ENCODE measurements around the gene TAOK3.
"Not testable (repeated sequence)": the region's sequence is repeated elsewhere in the genome, so short reads cannot be mapped to it uniquely, and the experiment has no call there.

TAOK3 gene

DNA sequence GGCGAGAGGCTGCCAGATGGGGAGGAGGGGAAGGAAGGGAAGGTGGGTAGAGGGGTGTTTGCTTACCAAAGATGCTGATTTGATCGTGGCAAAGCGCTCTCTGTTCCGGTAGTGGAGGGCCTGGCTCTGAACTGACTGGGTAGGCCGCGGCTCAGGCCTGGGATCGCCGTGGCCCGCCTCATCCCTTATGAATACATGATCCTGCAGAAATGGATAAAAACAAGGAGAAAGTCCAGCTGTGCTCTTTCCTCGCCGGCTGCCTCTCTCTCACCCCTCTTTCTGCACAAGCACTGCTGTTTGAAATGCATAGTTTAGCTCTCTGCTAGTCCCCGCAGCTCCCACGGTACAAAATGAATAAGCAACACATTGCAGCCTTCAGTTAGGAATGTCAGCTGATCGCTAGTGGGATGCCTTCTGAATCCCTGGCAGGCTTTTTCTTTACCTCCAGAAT, 182.9 kb downstream of the TAOK3 start:
- no peak for DNase-seq

DNA sequence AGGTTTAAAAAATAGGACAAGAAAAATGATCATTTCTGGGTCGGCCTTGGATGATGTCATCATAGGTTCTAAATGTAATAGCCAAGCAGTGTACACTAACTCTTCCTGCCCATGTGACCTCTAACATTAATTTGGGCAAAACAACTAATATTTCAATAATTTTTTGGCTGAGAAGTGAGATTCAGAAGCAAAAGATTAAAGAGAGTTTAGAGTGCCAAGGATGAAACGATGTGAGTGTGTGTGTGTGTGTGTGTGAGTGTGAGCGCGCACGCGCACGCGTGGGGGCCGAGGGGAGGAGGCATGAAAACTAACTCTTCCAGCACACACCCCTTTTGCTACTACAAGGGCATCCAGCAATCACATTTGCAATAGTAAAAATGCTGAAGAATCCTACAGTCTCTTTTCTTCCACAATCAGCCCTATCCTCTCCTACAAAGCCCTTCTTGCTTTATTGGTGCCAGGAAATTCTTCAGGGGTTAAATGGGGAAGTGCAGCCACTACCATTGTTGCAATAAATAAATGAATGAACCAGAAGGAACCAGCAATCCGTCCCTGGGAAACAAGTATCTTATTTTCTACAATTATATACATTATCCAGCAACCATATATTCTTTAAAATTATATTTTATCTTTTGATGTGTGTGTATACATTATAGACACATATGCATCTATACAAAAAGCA, 183.9 kb downstream of the TAOK3 start:
- DNase-seq: peak; percentile 16

DNA sequence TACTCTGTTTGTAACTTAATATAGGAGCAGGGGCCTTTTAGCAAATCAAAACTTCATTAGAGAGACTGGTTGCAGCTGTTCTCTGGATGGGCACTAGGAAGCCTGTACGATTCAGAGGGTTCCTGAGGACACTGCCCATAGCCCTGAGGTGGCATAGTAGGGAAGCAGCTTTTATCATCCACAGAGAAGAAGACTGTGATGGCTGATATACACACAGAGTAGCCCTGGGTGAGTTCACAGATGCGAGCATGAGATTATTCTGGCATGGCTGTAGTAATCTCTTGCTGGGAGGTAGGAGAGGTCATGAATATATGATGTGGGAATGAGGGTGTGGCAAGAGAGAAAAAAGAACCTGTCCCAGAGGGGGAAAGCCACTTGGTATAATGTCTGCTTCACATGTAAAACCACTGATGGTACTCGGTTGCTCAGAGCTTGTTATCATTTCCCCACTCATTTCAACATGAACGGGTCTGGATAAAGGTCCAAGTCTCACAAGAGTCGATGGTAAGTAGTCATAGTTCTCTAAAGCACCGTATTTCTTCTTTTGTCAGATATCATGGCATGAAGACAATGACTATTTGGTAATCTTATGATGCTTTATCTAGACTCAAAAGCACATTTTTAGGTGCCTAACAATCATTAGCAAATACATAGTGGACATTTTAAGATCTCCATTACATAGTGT, 184.8 kb downstream of the TAOK3 start:
- DNase-seq: no peak

DNA sequence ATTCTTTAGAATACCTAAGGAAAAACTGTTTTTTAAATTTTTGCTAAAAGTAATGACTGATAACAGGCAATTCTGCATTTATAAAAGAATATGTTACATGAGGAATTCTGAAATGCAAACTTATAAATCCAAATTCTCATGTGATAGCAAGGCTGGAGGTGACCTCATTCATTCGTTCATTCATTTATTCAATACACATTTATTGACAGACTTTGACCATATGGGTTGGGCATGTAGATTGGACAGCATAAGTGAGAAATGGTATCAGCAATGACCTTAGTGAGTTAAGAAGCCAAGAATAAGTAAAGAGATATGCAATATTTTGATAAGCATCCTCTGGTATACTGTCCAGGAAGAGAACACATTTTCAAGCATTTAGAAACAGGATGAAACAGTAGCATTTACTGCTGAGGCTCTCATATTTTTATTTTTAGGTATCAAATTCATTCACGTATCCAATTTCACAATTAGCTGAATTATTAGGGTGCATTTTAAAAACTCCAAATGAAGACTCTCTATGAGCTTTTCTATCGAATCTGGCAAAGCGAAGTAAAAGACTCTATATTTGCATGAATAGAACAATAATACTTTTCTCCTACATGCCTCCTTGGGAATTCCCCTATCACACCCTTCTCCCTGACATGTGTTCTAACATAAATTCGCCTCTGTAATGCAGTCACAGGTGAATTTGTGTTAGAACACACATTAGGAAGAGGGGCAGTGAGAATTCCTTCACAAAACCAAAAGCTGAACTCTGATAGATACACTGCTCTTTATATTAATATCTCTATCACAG, 186.9 kb downstream of the TAOK3 start:
- no peak for DNase-seq

DNA sequence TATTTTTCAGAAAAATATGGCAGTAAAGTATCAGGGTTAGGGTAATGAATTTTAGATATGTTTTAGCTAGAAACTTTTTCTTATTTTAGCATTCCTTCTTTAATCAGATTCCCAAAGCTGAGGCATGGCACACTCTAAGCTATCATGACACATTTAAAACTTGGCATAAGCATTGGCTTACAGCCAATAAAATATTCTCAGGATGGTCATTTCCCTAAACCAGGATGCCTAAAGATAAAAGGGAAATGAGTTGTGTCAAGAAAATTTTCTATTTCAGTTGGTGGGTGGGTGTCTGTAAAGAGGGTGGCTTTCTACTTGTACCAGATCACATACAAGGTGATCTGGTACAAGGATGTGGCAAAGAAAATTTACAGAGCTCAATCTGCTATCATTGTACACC, 189.0 kb downstream of the TAOK3 start:
- DNase-seq: peak; percentile 12

DNA sequence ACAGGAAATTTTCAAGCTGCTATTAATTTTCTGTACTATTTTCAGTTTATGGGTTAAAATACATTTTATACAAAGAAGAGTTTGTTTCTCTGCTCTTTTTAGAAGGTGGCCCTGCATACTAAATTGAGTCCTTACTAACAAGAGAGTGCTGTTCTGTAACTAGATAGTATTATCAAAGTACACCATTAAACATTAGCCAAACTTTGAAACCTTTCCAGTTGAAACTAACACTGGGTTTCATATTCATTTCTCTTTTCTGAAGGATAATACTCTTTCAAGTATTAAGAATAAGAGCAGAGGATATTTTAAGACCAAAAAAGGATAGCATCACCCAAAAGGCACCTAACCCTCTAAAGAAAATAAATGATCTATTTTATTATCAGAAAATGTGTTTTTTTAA, 189.6 kb downstream of the TAOK3 start:
- no peak for DNase-seq

DNA sequence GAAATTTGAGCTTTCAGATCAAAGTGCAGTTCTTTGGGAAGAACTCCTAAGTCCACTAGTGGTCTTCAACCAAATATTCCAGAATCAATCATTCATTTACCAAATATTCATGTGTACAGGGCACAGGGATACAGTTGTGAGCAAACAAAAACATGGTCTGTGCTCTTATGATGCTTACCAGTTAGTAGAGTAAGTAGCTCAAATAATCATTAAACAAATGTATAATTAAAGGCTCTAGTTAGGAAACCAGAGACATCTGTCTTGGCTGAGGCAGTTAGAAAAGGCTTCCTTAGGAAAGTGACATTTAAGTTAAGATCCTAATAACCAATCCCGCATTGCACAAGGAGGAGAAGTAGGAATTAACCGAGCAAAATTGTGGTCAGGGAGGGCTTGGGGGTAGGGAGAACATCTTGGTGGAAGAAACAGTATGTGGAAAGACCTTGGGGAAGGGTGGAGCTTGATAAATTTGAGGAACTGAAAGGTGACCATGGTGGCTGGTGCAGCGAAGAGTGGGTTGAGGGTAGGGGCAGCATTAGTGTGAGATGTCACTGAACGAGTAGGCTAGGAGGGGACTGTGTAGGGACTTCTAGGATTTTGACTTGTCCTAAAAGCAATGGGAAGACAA, 196.8 kb downstream of the TAOK3 start:
- DNase-seq: peak; percentile 99

DNA sequence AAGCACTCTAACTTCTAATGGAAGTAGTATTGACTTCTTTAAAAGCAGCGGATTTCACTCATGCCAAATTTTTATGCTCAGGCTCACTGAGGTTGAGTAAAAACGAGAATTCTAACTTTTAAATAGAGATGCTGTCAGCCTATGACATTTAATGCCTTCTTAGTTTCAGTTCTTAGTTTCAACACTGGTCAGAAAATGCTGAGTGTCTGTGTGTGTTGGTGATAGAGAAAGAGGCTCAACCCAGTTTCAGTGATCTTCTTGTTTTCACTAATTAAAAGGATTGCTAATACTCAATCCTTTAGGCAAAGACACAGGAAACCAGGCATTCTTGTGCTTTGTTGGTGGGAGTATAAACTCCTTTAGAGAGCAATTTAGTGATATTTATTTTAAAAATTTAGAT, 205.8 kb downstream of the TAOK3 start:
- peak; percentile 84 for DNase-seq

DNA sequence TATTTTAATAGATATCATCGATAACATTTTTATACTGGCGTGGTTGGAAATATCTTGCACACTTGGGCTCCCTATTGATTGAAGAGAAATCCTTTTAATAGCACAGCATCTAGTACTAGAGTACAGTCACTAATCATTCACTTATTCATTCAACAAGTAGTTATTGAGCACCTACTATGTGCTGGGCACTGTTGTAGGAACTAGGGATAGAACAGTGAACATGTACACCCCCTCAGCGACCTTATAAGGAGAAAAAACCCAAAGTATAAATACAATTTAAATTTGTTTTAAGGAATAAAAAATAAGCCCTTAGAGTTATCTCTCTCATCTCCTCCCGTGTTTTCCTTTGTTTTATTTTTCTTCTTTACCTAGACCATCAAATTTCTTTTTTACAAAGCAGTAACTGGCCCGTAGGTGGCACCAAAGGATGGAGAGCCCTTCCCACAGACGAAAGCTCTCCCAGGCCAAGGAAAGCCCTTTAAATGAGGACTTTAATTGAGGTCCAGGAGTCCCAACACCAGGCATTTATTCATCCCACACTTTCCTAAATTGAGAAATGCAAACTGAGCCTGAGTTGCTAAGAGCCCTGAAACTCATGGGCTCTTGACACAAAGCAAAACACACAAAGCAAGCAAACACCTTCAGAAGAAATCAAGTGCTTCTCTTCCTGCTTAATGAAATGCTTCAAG, 207.8 kb downstream of the TAOK3 start:
- DNase-seq: peak; percentile 42

DNA sequence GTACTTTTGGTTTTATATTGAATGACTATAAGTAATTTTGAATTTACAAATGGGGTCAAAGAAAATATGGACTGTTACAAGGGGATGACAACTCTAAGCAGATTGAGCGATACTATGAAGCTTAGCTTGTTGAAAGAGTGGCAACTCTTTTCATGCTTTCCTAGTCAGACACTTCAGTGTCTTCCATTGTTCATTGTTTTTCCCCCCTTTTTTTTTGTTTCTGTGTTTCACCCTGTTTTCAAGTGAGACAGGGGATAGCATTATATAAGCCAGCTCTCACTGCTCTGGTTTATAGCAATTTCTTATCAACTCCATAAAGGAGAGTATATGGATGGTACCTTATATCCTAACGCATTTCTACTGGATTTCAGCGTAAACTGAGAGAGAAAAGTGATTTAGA, 212.2 kb downstream of the TAOK3 start:
- no peak for DNase-seq

DNA sequence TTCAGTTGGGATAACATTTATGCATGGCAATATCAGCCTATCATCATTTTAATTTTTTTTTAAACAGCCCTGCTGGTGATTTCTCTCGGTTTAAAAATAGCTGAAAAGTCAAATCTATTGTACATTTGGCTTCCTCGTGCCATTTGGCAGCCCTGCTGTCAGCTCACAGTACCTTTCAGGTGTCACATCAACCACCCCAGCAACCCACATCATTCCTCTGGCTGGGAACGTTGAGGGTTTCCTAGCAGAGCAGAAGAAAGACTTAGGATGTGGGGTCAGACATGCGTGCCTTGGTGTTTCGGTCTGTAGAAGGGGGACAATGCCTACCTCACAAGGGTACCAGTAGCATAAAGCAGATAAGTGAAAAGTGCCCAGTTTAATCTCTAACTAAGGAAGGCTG, 221.0 kb downstream of the TAOK3 start:
- DNase-seq: no peak

DNA sequence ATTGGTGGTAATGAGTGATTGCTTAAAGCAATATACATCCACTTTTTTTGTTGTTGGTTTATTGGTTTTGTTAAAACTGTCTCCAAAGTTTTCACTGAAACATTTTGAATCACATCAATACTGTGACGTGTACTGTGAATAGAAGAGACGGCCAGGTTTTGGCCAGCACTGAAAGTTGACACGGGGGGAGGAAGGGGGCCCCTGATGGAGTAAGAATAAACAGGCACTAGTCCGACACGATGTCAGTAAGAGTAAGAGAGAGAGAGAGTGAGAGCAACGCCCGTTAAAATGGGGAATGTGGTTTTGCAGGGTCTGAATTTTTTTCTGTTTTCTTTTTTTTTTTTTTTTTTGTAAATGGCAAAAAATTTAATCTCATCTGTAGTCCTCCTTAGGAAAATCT, 222.1 kb downstream of the TAOK3 start:
- no peak for DNase-seq

DNA sequence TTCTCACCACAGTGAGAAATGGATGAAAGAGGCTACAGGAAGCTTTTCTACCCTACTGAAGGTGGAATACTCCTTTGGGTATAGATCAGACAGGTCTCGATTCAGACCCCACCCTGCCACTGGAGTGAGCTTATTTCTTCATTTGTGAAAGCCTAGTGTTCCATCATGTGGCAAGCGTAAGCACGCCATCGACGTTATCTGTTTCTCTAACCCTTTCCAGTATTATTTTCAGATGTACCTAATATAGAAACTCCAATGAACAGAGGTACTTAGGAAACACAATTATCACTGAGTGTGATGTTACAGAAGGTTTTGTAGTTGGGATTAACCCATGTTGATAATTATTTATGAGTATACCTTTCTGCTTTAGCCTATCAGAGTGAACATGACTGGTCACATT, 224.4 kb downstream of the TAOK3 start:
- DNase-seq: no peak

DNA sequence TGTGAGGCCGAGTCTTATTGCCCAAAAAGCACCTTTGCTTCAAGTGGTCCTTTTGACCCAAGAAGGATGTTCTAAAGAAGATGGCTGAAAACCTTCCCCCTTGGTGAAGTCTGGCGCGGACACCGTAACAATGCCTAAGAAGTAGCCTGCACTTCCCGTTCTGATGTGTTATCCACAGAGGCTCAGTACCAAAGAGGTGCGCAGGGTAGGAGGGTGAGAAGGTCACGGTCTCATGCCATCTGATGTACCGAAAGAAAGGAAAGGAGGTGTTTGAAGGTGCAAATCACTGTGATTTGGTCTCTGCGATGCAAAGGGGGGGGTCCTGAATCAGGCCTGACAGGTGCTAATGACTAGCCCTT, 226.9 kb downstream of the TAOK3 start:
- DNase-seq: no peak

DNA sequence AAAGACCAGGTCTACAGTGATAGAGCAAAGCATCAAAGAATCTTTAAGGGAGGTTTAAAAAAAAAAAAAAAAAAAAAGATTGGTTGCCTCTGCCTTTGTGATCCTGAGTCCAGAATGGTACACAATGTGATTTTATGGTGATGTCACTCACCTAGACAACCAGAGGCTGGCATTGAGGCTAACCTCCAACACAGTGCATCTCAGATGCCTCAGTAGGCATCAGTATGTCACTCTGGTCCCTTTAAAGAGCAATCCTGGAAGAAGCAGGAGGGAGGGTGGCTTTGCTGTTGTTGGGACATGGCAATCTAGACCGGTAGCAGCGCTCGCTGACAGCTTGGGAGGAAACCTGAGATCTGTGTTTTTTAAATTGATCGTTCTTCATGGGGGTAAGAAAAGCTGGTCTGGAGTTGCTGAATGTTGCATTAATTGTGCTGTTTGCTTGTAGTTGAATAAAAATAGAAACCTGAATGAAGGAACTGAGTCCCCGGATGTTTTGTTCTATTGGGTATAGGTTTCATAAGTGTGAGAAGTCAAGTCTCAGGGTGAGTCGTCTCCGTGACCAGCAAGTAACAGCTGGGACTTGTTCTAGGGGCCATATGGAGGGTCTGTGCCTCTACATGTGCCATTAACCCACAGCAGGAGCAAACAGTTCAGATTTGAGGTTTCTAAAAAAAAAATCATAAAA, 227.5 kb downstream of the TAOK3 start:
- peak; percentile 50 for DNase-seq

DNA sequence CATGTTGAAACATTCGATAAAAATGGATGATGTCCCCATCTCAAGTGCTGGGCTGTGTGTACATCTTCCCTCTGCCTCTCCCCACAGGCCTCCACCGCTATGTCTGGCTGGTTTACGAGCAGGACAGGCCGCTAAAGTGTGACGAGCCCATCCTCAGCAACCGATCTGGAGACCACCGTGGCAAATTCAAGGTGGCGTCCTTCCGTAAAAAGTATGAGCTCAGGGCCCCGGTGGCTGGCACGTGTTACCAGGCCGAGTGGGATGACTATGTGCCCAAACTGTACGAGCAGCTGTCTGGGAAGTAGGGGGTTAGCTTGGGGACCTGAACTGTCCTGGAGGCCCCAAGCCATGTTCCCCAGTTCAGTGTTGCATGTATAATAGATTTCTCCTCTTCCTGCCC, 228.2 kb downstream of the TAOK3 start:
- DNase-seq: no peak

DNA sequence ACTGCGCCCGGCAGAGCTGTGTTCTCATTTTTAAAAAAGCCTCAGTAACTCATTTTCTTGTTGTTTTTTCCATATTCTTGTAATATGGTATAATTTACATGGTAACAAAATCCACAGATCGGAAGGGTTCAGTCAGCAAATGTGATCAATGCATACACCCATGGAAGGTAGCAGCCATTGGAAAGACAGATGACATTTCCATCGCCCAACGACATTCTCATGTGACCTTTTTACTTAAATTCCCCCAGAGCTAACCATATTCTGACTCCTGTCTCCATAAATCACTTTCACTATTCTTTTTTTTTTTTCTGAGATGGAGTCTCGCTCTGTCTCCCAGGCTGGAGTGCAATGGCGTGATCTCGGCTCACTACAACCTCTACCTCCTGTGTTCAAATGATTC, 231.9 kb downstream of the TAOK3 start:
- DNase-seq: no peak

DNA sequence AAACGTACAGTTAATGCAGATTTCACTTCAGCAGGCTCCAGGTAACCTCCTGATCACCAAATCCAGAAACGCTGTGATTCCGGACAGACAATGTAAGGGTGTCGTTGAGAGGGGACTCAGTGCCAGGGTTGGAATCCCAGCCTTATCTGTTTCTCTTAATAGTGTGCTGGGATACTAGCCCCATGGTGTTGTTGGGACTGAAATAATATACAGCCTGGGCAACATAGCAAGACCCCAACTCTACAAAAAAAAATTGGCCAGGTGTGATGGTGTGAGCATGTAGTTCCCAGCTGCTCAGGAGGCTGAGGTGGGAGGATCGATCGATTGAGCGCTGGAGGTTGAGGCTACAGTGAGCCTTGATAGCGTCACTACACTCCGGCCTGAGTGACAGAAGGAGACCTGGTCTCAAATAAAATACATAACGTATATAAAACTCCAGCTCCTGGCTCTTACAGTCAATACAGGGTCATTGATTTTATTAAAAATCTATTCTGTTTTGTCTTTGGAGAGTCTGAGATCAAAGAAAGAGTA, 235.5 kb downstream of the TAOK3 start:
- DNase-seq: no peak

DNA sequence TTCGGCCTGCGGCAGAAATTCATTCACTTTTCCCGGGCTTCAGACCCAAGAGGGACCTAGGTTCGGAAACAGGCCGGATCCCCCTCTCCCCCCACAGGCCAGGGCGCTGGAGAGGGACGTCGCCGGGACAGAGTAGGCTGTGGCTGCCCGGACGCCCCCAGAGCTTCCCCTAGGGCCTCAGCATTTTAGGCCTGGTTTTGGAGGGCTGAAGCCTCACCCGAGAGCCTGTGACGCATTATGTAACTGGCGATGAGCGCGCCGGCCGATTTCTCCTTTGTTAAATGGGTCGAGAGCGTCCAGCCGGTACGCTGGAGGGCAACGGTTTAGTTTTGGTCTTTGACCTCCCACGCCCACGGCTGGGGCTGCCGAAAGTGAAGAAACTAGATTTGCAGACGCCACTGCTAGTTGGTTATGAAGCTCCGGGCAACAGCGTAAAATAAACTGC, 236.1 kb downstream of the TAOK3 start:
- peak; percentile 21 for DNase-seq

DNA sequence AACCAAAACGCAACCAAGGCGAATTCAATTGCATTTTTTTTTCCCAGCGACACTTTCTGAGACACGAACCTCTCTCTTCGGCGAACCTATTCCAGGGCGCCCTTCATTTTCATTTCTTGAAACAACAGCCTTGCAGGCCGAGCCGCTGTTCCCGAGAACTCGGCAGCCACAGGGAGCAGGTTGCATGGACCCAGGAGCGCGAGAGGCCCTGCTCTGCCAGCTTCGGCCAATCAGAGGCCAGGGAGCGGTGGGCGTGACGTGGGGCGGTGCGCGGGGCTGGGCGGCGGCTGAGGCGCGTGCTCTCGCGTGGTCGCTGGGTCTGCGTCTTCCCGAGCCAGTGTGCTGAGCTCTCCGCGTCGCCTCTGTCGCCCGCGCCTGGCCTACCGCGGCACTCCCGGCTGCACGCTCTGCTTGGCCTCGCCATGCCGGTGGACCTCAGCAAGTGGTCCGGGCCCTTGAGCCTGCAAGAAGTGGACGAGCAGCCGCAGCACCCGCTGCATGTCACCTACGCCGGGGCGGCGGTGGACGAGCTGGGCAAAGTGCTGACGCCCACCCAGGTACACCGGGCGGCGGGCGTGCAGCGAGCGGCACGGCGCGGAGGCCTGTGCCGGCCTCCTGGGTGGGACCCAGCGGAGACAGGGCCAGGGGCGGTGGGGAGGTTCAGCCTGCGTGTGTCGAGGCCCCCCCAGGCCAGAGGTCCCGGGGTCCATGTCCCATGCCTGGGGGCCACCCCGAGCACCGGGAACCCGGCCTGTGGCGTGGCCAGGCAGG, 236.7 kb downstream of the TAOK3 start, which contains the start of gene PEBP1:
Gene PEBP1 (plus strand): TSS at position 337 of the 771 bp plus-strand sequence. CDS start 86 bp downstream, at position 423.
- DNase-seq: peak; percentile 87

DNA sequence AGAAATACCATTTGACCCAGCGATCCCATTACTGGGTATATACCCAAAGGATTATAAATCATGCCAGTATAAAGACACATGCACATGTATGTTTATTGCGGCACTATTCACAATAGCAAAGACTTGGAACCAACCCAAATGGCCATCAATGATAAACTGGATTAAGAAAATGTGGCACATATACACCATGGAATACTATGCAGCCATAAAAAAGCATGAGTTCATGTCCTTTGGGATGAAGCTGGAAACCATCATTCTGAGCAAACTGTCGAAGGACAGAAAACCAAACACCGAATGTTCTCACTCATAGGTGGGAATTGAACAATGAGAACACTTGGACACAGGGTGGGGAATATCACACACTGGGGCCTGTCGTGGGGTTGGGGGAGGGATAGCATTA, 243.3 kb downstream of the TAOK3 start:
- DNase-seq: not testable (repeated sequence)

Measured in MV-4-11 (cell line).